ENCODE results near the gene ABI3. TPM values are rescaled to one million over a fixed set of nuclear protein-coding genes. Genes with fewer than 3 reads are reported as not detected.

The ABI3 gene, protein sequence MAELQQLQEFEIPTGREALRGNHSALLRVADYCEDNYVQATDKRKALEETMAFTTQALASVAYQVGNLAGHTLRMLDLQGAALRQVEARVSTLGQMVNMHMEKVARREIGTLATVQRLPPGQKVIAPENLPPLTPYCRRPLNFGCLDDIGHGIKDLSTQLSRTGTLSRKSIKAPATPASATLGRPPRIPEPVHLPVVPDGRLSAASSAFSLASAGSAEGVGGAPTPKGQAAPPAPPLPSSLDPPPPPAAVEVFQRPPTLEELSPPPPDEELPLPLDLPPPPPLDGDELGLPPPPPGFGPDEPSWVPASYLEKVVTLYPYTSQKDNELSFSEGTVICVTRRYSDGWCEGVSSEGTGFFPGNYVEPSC
- 9.1 and 14.4 TPM in 2 replicates for total RNA-seq

GRCh38 chr17:49210158-49211029 lies at the start of gene ABI3, which contains the start of gene GNGT2:
ABI3 (plus strand) TSS chr17:49210707; CDS start chr17:49210725, 18 bp downstream.
GNGT2 (minus strand) TSS chr17:49210574; CDS start chr17:49207422, 3,152 bp downstream.

GRCh38 chr17:49230636-49231562 lies 20.4 kb downstream of the ABI3 start, which contains the start of gene PHOSPHO1:
PHOSPHO1 (minus strand) TSS chr17:49230787; CDS start chr17:49226691, 4,096 bp downstream.

Other genes with a start within 250 kb of the ABI3 start
- not detected in 2 replicates for gene GIP, start 242.1 kb upstream of the ABI3 start, total RNA-seq
- 0.11 and 0.17 TPM in 2 replicates for gene IGF2BP1, start 213.3 kb upstream of the ABI3 start, total RNA-seq
- not detected in 2 replicates for gene B4GALNT2, start 77.9 kb upstream of the ABI3 start, total RNA-seq
- 1.6 and 2.2 TPM in 2 replicates for gene GNGT2, start 133 bp upstream of the ABI3 start, total RNA-seq
- gene PHOSPHO1, start 20.1 kb downstream of the ABI3 start, total RNA-seq, result 0.09 TPM in 1 of 2 replicates, not detected in the other
- 13.3 and 16.2 TPM in 2 replicates for gene ZNF652, start 151.5 kb downstream of the ABI3 start, total RNA-seq
- gene PHB1, start 204.2 kb downstream of the ABI3 start, total RNA-seq, result 115 and 124 TPM in 2 replicates

Measured in dermis lymphatic vessel endothelial cell (primary cell).